Activated effector memory CD4-positive, alpha-beta T cell treated with anti-CD3 and anti-CD28 coated beads, Interleukin-2, amount 50 U/mL, for 16 hours (primary cell): ENCODE results near the gene ATP5F1D.
"Not testable (repeated sequence)": the region's sequence is repeated elsewhere in the genome, so short reads cannot be mapped to it uniquely, and the experiment has no call there.

Source experiments
- DNase-seq: peaks from one replicate; pipeline ENCODE4 v3.0.0-alpha.2; 2020

The ATP5F1D gene

GRCh38 chr19:1241417-1242095 is at the start of gene ATP5F1D:
ATP5F1D (plus strand) TSS chr19:1241751; CDS start chr19:1241851, 100 bp downstream.
- peak; percentile 97 for DNase-seq

- no peak for DNase-seq
These were observed 42.0 kb upstream of the ATP5F1D start for GRCh38 chr19:1199531-1199930.

GRCh38 chr19:1200614-1201013 is 40.9 kb upstream of the ATP5F1D start:
- not testable (repeated sequence) for DNase-seq

- peak; percentile 100 for DNase-seq
These were observed 36.1 kb upstream of the ATP5F1D start, which contains the start of gene STK11 for GRCh38 chr19:1205114-1206099. STK11 (plus strand) TSS chr19:1205778; CDS start chr19:1206914, 1,136 bp downstream.

- DNase-seq: peak; percentile 70
These were observed 35.2 kb upstream of the ATP5F1D start for GRCh38 chr19:1206150-1206863.

GRCh38 chr19:1206864-1207450 is 34.6 kb upstream of the ATP5F1D start:
- peak; percentile 75 for DNase-seq

GRCh38 chr19:1208830-1209229 is 32.7 kb upstream of the ATP5F1D start:
- DNase-seq: not testable (repeated sequence)

GRCh38 chr19:1210227-1210538 is 31.4 kb upstream of the ATP5F1D start:
- DNase-seq: no peak

- no peak for DNase-seq
These were observed 29.9 kb upstream of the ATP5F1D start for GRCh38 chr19:1211494-1212234.

- DNase-seq: peak; percentile 83
These were observed 27.9 kb upstream of the ATP5F1D start for GRCh38 chr19:1213391-1214286.

- no peak for DNase-seq
These were observed 27.2 kb upstream of the ATP5F1D start for GRCh38 chr19:1214299-1214861.

GRCh38 chr19:1214862-1215731 is 26.5 kb upstream of the ATP5F1D start:
- no peak for DNase-seq

- no peak for DNase-seq
These were observed 24.8 kb upstream of the ATP5F1D start for GRCh38 chr19:1216756-1217155.

GRCh38 chr19:1217366-1217765 is 24.2 kb upstream of the ATP5F1D start:
- DNase-seq: no peak

GRCh38 chr19:1218751-1219567 is 22.6 kb upstream of the ATP5F1D start:
- DNase-seq: no peak

GRCh38 chr19:1219786-1220476 is 21.6 kb upstream of the ATP5F1D start:
- no peak for DNase-seq

GRCh38 chr19:1220477-1220930 is 21.0 kb upstream of the ATP5F1D start:
- no peak for DNase-seq
